D721Med (cell line): Measurements from ENCODE around the gene IGSF3.
A peak's percentile ranks its signal among the peaks of the same experiment; 100 is the strongest.
"Not testable (repeated sequence)": the region's sequence is repeated elsewhere in the genome, so short reads cannot be mapped to it uniquely, and the experiment has no call there.

Experiments used
- DNase-seq: peaks from one replicate; pipeline ENCODE4 v3.0.0; 2011; ENCODE audit warnings: low spot score; ENCODE audit not compliant: insufficient read length
- FAIRE-seq: peaks from 2 replicates; lab custom pipeline; 2011; peaks lifted over from hg19 to GRCh38; lab: Jason Lieb, UNC
- CTCF ChIP-seq: IDR thresholded peaks from 2 replicates; pipeline ENCODE4 v1.5.1; 2012; ENCODE audit warnings: mild to moderate bottlenecking, control low read depth; ENCODE audit not compliant: insufficient read depth; ENCODE audit errors: missing control alignments

The IGSF3 gene

DNA sequence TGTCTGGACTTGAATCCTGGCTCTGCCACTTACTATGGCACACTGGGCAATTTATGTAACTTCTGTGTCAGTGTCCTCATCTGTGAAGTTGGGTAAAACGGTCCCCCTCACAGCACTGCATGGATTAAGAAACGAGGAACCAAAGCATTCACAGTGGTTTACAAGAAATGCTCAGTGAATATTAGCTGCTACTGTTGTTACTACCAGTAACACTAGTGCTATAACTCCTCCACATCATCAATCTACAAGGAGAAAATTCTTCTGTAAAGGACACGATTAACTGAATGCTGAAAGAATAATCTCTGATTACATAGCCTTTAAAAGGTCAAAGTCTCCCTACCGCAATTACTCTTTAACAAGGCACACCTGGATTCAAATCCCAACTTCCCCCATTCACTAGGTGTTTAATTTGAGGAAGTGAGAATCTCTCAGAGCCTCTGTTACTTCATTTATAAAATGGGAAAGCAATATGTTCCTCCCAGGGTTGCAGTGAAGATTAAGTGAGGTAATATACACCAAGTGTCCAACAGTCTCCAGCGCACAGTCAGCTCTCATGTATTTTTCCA is 70.7 kb downstream of the IGSF3 start:
- FAIRE-seq, DNase-seq: not testable (repeated sequence)

GRCh38 chr1:116595946-116596741 is 71.4 kb downstream of the IGSF3 start:
- DNase-seq, FAIRE-seq: not testable (repeated sequence)
- peak; percentile 36 for TF ChIP-seq CTCF

DNA sequence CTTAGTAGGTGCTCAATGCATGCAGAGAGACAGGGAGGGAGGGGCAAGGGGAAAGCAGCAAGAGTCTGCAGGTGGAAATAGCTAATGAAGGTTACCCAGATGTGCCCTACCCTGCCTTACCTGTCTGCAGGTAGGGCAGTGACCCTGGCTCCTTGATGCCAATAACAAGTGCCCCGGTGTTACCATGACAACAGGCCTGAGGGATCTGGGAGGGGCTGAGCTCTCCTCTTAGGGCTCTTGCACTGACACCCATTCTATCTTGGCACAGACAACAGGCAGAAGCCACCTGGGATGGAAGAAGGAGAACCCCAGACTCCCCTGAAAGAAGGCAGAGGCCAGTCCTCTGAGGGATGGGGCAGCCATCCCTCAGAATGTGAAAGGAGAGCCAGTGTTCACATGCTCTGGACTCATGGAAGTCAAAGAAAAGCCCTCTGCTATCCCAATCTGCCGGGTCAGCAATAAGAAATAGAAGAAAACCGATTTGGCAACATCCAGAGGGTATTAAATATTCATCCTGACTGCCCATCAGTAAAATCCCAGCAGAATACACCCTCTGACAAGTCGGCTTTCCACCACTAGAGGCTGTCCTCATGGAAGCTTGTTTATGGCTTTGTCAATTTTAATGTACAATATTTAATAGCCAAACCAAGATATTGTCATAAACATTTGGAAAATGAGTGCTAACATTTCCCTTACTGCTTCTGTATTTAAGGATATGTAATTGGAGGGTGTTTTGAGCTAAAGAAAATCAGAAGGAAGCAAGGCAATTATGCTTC is 72.3 kb downstream of the IGSF3 start:
- FAIRE-seq, DNase-seq: not testable (repeated sequence)

DNA sequence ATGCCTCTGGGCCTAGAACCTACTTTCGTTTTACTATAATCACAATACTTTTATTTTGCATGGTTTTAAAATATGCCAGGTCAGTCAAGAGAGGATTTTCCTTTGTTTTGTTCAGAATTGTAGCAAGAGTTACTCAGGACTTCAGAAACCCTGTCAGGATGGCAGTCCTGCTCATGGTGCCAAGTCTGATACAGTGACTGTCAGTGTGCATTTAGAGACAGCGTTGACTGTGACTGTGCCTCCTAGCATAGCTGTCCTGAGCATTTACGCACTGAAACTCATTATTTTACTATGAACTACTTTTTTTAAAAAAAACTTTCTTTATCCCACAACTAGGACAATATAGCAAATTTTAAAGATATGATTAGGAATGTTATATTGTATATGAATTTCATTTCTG is 73.6 kb downstream of the IGSF3 start:
- not testable (repeated sequence) for FAIRE-seq, DNase-seq

GRCh38 chr1:116593401-116593800 is 74.1 kb downstream of the IGSF3 start:
- not testable (repeated sequence) for DNase-seq, FAIRE-seq

- FAIRE-seq, DNase-seq: not testable (repeated sequence)
Measured at GRCh38 chr1:116591951-116592605, 75.5 kb downstream of the IGSF3 start.

GRCh38 chr1:116591006-116591950 is 76.3 kb downstream of the IGSF3 start:
- FAIRE-seq, DNase-seq: not testable (repeated sequence)

GRCh38 chr1:116590359-116591005 is 77.1 kb downstream of the IGSF3 start:
- not testable (repeated sequence) for FAIRE-seq

DNA sequence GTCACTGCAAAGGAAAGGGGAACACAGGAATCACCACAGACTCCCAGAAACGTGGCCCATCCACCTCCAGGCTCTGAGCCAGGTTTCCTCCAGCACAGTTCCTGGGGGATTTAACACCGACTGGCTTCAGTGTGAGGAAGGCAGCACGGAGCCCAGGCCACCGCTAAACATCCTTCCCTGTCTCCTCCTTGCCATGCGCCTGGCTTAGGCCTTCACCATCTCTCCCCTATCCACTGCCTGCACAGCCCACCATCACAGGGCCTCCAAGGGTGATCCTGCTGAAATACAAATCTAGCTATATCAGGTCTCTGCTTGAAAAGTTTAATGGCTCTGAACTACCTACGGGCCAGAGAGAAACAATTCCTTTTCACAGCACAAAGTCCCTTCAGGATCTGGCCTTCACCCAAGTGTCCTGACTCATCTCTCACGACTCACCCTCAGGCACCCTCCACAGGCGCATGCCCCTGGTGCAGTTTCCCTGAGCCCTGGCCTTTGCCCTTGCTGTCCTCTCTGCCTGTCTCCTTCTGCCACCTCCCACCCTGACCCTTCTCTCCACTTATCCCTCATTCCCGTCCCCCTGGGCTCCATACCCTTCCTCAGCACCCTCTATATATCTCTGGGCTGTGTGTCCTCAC is 78.3 kb downstream of the IGSF3 start:
- not testable (repeated sequence) for FAIRE-seq, DNase-seq

More at GRCh38 chr1:116590359-116591005, 77.1 kb downstream of the IGSF3 start:
- not testable (repeated sequence) for DNase-seq

- FAIRE-seq: no peak
- TF ChIP-seq CTCF: no peak
Measured at GRCh38 chr1:116587501-116588227, 79.9 kb downstream of the IGSF3 start.

More at GRCh38 chr1:116587501-116588227, 79.9 kb downstream of the IGSF3 start:
- no peak for DNase-seq
